Psoas muscle (tissue), 8 donors: ENCODE results near the gene RBBP7. TPM values are rescaled to one million over a fixed set of nuclear protein-coding genes. Genes with fewer than 3 reads are reported as not detected.

Source experiments
- ATAC-seq, 4 donors: fragments of 200-7000 bp; cut with Tn5 transposase; one replicate each; pipeline ENCODE4 v1.9.1; 2020; ENCODE audit warnings: moderate library complexity in 3 of 4, mild to moderate bottlenecking in 2 of 4
- DNase-seq, 2 donors: peaks; one replicate each; pipeline ENCODE4 v3.0.0-alpha.2; 2020
- H3K27ac ChIP-seq: fragments of 200-600 bp; one replicate; pipeline ENCODE4 v1.8.0; 2022
- H3K27me3 ChIP-seq, 3 donors: fragments of 200-600 bp in 1 of 3; one replicate each; pipeline versions ENCODE4 v1.6.1 to v1.8.0; 2013 to 2022; ENCODE audit warnings: low read length in 2 of 3, mild to moderate bottlenecking in 2 of 3, moderate library complexity in 1 of 3; ENCODE audit not compliant: insufficient read depth in 3 of 3
- H3K36me3 ChIP-seq, 2 donors: fragments of 200-600 bp in 1 of 2; one replicate each; pipeline versions ENCODE4 v1.6.1 to v1.8.0; 2013 to 2022; ENCODE audit warnings: low read depth in 1 of 2, mild to moderate bottlenecking in 1 of 2, moderate library complexity in 1 of 2; ENCODE audit not compliant: insufficient read depth in 1 of 2
- H3K4me1 ChIP-seq: fragments of 200-600 bp; one replicate; pipeline ENCODE4 v1.8.0; 2022
- H3K4me3 ChIP-seq: fragments of 200-600 bp; one replicate; pipeline ENCODE4 v1.8.0; 2022; ENCODE audit warnings: mild to moderate bottlenecking
- H3K9me3 ChIP-seq: fragments of 200-600 bp; one replicate; pipeline ENCODE4 v1.8.0; 2022
- WGBS, 3 donors: extraction: QIAGEN DNeasy Blood & Tissue Kit; methylation state at CpG; one replicate each; pipeline versions ENCODE4 v1.1.6 to v1.1.7; 2013; 5-methylcytosine and 5-hydroxymethylcytosine counted together
- intact Hi-C, 2 donors: fragments of 100-400 bp; cut with DNase I; formaldehyde crosslinking; loops; one replicate each; pipeline versions ENCODE4 v1.11.0 to v1.14.2; 2022
- polyA plus RNA-seq, 3 donors: library from polyadenylated mRNA; stranded (reverse); fragments of 200-250 nt; gene quantifications; one replicate each; pipeline ENCODE4 v1.2.3, GENCODE V29; 2013
- total RNA-seq, 4 donors: library from RNA; stranded (reverse); fragmentation: NEBNext Ultra II Directional in 2 of 4; extraction: Animal tissue kit (Norgen Biotek cat#: 25700) in 2 of 4; gene quantifications; one replicate each; pipeline versions ENCODE4 v1.2.1 to v1.2.4, GENCODE V29; 2021 to 2023
- TF ChIP-seq, protein P1 (sequence below): fragments of 200-600 bp; IDR thresholded peaks from one replicate; pipeline ENCODE4 v1.8.0; 2022; ENCODE audit warnings: antibody characterized with exemption
- donor health status: healthy with polysubstance abuse.
- donor health status: DM: no; HTN: no; CAD: no; lungs with moderate emphysema.
- donor health status: Bipolar disorder and iron deficiency.
- donor health status: healthy.
- donor health status: DM: yes; HTN: yes; CAD: no.
- donor health status: DM: no; HTN: no; CAD: no.
- donor health status: DM: no; HTN: no; CAD: no.
- donor health status: DM: yes; HTN: yes; CAD: no.

Gene RBBP7
- total and polyA plus RNA-seq, 7 donors, result 81.1 to 139 (median 98.9) TPM

DNA sequence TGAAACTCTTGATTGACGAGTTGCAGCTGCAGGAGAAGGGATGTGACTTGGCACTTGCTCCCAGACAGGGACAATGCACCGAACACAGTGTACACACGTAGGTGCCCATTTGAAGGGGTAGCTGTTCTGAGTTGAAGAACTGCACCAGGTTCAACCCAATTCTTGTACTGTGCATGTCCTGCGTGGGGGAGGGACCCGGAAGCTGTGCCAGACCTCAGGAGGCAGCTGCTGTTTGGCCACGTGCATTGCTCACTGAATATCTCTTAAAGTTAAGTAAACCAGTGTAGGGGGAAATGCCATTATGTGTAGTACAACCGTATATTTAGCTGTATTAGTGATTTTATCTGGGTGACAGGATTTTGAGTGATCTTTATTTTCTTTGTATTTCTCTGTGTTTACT lies 12.0 kb upstream of the RBBP7 start:
- ATAC-seq (peak; percentile 70 to 91 (median 88)), DNase-seq (peak; percentile 37 to 68)
- peak overlapping the region; percentile 62 for H3K4me3 ChIP-seq
- H3K9me3 ChIP-seq, result no peaks in the 10 kb centered on the region
- intact Hi-C loops, result loop anchor here in 1 of 2 donors (10.0 kb wide), 1 partner anchor 163 kb away; no protein-coding TSS in a partner anchor
- TF ChIP-seq, protein P1, sequence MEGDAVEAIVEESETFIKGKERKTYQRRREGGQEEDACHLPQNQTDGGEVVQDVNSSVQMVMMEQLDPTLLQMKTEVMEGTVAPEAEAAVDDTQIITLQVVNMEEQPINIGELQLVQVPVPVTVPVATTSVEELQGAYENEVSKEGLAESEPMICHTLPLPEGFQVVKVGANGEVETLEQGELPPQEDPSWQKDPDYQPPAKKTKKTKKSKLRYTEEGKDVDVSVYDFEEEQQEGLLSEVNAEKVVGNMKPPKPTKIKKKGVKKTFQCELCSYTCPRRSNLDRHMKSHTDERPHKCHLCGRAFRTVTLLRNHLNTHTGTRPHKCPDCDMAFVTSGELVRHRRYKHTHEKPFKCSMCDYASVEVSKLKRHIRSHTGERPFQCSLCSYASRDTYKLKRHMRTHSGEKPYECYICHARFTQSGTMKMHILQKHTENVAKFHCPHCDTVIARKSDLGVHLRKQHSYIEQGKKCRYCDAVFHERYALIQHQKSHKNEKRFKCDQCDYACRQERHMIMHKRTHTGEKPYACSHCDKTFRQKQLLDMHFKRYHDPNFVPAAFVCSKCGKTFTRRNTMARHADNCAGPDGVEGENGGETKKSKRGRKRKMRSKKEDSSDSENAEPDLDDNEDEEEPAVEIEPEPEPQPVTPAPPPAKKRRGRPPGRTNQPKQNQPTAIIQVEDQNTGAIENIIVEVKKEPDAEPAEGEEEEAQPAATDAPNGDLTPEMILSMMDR, result no peak
- 0 to 10% (median 0%) methylated on average over 7 of the region's 7 CpGs for WGBS, 3 donors
- no peaks in the 10 kb centered on the region for H3K4me1 ChIP-seq
- peaks cover 0 to 52% (median 0%) of the 10 kb centered on the region in 3 donors for H3K27me3 ChIP-seq
- H3K27ac ChIP-seq, result peak overlapping the region; percentile 76
- H3K36me3 ChIP-seq, result no peaks in the 10 kb centered on the region

DNA sequence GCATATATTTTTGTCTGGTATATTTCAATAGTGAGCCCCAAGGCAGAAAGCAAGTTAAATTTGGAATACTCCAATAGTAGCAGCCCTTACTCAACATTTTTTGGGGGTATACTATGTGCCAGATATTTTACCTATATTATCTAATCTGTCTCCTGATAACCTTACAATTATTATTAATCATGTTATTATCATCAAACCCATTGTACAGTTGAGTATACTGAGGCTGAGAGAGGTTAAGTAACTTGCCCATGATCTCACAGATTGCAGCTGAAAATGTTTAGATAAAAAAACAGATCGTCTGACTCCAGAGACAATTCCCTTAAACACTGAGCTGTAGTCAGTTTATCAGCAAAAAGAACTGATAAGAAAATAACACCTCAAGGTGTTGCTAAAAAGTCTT lies 6.5 kb upstream of the RBBP7 start:
- TF ChIP-seq, protein P1, result no peak
- peaks cover 0 to 51% (median 0%) of the 10 kb centered on the region in 3 donors for H3K27me3 ChIP-seq
- 51 to 70% (median 69%) methylated on average over 1 of the region's 1 CpG for WGBS, 3 donors
- H3K36me3 ChIP-seq, result no peaks in the 10 kb centered on the region
- DNase-seq (no peak), ATAC-seq (no peak)
- no peak overlapping the region for H3K27ac ChIP-seq
- H3K9me3 ChIP-seq, result no peaks in the 10 kb centered on the region
- no peak overlapping the region for H3K4me3 ChIP-seq
- H3K4me1 ChIP-seq, result peaks cover 7% of the 10 kb centered on the region
- intact Hi-C loops, result no loop called here

GRCh38 chrX:16874458-16875095 lies 4.4 kb upstream of the RBBP7 start:
- H3K9me3 ChIP-seq, result no peaks in the 10 kb centered on the region
- intact Hi-C loops, result loop anchor here in 1 of 2 donors (5.0 kb wide), 1 partner anchor 37 kb away; no protein-coding TSS in a partner anchor
- TF ChIP-seq, protein P1, result no peak
- H3K27ac ChIP-seq, result no peak overlapping the region
- H3K4me1 ChIP-seq, result peaks cover 8% of the 10 kb centered on the region
- DNase-seq, result no peak
- 73 to 90% (median 87%) methylated on average over 5 of the region's 5 CpGs for WGBS, 3 donors
- H3K27me3 ChIP-seq, result peaks cover 0 to 42% (median 0%) of the 10 kb centered on the region in 3 donors
- ATAC-seq, result no peak
- H3K4me3 ChIP-seq, result no peak overlapping the region
- no peaks in the 10 kb centered on the region for H3K36me3 ChIP-seq

DNA sequence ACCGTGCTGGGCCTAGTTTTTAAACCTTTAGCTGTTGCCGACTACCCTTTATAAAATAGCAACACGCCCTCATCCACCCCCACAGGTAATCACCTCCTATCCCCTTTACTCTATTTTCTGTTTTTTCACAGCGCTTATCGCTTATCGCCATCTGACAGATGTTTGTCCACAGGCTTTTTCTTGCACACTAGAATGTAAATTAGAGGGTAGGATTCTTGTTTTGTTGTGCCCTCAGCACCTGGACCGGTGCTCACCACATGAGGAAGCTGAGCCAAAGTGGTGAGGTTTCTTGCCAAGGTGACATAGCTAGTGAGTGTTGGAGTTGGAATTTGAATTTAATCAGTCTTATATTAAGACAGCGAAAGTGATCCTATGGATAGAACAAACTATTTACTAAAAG lies 2.9 kb upstream of the RBBP7 start:
- Histone ChIP-seq H3K4me3 (no peak overlapping the region), H3K4me1 (peaks cover 15% of the 10 kb centered on the region), H3K27ac (no peak overlapping the region), H3K36me3 (no peaks in the 10 kb centered on the region), H3K27me3 (peaks cover 0 to 28% (median 0%) of the 10 kb centered on the region in 3 donors), H3K9me3 (no peaks in the 10 kb centered on the region)
- TF ChIP-seq, protein P1, result no peak
- DNase-seq (no peak), ATAC-seq (no peak)
- WGBS, 3 donors, result 73 to 89% (median 85%) methylated on average over 8 of the region's 8 CpGs
- intact Hi-C loops, result loop anchor here in 1 of 2 donors (5.0 kb wide), 1 partner anchor 36 kb away; no protein-coding TSS in a partner anchor
